Measurements from ENCODE around the gene PACS2.
A peak's percentile ranks its signal among the peaks of the same experiment; 100 is the strongest.

Gene PACS2

GRCh38 chr14:105408592-105408991 lies 94.0 kb downstream of the PACS2 start:
- DNase-seq (ENCODE audit: low spot score): no peak

DNA sequence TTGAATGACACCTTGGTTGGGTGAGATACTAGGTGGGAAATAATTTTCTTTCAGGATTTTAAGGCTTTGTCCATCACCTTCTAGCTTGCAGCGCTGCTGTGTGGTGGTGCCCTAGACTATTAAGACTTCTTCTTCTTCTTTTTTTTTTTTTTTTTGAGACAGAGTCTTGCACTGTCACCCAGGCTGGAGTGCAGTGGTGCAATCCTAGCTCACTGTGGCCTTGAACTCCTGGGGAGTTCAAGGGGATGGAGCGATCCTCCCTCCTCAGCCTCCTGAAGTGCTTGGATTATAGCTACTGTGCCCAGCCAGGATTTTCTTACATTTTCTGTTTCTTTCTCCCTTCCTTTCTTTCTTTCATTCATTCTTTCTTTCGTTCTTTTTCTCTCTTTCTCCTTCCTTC lies 94.8 kb downstream of the PACS2 start:
- no peak for DNase-seq (ENCODE audit: low spot score)

DNA sequence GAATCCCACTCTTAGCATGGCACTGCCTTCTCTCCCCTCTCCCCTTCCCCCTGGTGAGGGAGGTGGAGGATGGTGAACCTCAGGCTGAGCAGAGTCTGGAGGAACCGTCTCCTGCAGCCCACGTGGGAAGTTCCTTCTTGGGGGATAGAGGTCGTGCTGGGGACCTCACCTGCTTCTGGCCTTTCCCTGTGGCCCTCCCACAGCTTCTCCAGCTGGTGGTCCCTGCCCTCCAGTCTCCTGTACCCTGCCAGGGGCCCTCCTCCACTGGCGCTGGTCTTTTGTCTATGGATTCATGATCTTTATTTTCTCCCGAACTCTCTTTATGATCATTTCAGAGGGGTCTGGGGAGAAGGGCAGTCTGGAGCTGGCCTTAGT lies 96.1 kb downstream of the PACS2 start:
- DNase-seq (ENCODE audit: low spot score): no peak

- DNase-seq (ENCODE audit: low spot score): no peak
Measured at GRCh38 chr14:105411017-105411941, 96.7 kb downstream of the PACS2 start.

GRCh38 chr14:105411985-105412770 lies 97.6 kb downstream of the PACS2 start:
- no peak for DNase-seq (ENCODE audit: low spot score)

GRCh38 chr14:105412771-105413543 lies 98.4 kb downstream of the PACS2 start:
- no peak for DNase-seq (ENCODE audit: low spot score)

DNA sequence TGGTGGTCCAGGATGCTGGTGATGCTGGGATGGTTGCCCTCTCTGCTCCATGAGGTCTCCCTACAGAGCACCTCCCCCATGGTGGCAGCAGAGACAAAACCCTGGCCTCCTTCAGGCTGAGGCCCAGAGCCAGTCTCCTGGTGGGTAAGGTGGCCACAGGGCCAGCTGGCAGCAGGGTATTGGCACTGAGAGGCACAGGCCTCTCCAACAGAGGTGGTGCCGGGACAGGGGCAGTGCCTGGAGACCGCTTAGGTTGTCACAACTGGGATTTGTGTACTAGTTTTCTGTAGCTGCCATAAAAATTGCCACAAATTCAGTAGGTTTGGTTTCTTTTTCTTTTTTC lies 99.0 kb downstream of the PACS2 start:
- peak; percentile 73 for DNase-seq (ENCODE audit: low spot score)

DNA sequence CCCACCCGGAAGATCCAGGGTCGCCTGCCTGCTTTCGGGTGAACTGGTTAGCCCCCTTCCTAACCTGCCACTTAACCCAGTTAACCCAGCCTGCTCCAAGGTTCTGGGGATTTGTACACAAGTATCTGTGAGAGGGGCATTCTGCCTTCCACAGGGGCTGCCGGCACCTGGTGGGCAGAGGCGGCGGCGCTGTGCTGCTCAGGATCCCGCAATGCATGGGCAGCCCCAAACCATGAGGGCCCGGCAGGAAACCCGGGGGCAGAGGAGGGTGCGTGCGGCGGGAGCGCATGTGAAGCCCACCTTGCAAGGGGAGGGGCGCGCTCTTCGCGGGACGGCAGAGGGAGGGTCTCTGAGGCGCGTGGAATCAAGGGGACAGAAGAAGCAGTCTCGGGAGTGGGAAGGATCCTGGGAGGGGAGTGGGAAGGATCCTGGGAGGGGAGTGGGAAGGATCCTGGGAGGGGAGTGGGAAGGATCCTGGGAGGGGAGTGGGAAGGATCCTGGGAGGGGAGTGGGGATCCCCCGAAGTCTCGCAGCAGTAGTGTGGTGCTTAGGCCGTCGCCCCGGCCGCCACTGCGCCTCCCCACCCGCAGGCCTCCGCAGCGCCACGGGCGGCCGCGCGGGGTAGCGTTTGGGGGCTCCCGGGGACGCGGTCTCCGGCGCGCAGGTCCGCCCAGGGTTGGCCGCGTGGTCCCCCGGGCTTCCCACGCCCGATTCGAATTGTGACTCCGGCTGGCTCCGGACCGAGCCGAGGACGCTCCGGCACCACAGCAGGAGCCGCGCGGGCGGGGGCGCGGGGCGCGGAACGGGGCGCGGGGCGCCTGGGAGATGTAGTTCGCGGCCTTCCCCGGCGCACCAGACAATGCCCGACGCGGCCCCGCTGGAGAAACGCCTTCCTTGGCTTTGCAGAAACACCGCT lies 100.2 kb downstream of the PACS2 start:
- DNase-seq (ENCODE audit: low spot score): peak; percentile 79

GRCh38 chr14:105415481-105416428 lies 101.2 kb downstream of the PACS2 start:
- DNase-seq (ENCODE audit: low spot score): no peak

- DNase-seq (ENCODE audit: low spot score): no peak
Measured at GRCh38 chr14:105416671-105417070, 102.1 kb downstream of the PACS2 start.

DNA sequence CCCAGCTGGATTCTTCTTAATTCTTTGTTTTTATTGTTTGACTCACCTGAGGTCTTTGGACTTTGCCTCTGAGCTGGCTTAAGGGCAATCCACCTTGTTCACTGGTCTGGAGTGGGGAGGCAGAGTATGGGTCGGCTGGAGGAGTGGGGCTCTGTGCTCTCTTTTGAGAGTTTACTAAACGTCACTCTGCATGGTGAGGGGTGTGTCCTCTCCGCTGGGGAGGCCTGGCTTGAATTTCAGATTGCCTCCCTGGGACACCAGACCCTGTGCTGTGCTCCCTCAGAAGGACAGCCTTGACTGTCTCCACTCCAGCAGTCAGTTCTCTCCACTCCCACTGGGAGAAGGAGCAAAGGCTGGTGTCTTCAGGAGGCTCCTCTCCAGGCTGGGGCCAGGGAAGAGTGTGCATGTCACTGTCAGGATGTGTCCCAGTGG lies 103.2 kb downstream of the PACS2 start:
- DNase-seq (ENCODE audit: low spot score): no peak

GRCh38 chr14:105418269-105419194 lies 104.0 kb downstream of the PACS2 start:
- no peak for DNase-seq (ENCODE audit: low spot score)

DNA sequence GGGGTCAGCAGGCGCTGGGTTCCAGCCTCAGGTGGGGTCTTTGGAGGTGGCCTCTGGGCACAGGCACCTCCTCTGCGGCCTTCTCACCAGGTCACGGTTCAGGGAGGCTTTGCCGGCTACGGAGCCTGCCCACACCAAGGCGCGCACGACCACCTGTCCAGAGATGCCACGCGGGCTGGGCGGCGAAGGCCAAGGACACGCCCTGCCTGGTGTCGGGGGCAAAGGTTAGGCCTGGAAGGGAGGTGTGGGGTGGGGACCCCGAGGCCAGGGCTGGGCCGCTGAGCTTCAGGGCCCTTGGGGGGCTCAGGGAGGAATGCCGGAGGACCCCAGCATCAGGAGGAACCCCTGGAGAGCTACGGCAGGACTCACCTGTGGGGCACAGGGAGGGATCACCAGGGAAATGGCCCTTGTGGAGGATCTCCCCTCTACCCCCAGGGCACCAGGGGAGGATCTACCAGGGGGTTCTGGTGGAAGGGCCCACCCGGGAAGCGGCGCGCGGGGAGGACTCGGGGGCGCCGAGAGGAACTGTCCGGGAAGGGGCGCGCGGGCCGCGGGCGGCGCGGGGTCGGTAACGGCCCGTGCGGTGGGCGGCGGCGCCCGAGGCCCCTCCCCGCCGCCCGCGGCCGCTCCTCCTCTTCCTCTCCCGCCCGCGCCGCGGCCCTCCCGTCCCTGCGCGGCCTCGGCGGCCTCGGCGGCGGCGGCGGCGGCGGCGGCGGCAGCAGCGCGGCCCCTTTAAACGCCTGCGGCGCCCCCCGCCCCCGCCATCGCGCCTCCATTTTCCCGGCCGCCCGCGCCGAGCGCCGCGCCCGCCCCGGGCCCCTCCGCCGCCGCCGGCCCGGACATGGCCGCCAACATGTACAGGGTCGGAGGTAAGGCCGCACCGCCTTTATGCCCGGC lies 104.9 kb downstream of the PACS2 start, which contains the start of gene MTA1:
Gene MTA1, plus strand, starts transcription at position 633 of the 897 bp plus-strand sequence. Its CDS starts 209 bp downstream, at position 842.
- DNase-seq (ENCODE audit: low spot score): peak; percentile 43

DNA sequence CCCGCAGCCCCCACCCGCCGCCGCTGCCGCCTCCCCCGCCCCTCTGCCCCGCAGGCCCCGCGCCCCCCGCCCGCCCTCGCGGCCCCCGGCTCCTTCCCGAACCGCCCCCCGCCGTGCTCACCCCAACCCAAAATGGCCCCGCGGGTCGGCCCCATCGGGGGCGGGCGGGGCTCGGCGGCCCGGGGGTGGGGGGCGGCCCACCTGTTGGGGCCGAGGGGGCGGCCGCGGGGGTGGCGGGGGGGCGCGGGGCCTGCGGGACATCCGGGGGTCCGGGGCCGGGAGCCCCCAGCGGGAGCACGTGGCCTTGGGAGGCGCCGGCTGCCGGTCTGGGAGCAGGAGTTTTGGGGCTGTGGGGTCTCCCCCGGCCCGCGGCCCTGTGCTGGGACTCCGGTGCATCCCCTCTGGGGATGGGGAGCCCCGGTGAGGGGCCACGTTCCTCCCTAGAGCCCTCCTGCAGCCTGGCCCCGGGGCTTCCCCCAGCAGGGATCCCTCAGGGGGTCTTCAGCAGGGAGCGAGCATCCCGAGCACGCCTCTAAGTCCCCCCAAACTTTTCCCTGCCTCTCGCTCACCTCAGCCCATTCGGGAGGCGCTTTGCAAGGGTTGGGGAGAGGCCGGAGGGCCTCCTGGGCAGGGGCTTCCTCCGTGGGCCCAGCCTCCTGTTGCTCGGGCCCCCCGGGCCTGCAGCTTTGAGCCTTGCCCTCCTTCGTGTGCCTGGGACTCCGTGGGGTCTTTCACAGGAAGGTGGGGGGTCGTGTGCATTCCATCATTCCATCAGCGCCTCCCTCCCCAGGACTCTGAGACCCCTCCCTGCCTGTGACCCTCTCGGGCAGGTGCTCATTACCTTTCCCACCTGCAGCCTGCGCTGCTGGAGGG lies 105.8 kb downstream of the PACS2 start:
- DNase-seq (ENCODE audit: low spot score): no peak

- no peak for DNase-seq (ENCODE audit: low spot score)
Measured at GRCh38 chr14:105420974-105421674, 106.6 kb downstream of the PACS2 start.

Measured in Ammon's horn (tissue), 1 donor.